Endothelial cell of umbilical vein (primary cell): ENCODE measurements around the gene PDE6B. TPM values are rescaled to one million over a fixed set of nuclear protein-coding genes. Genes with fewer than 3 reads are reported as not detected.

Source experiments
- BruUV-seq: library from RNA; stranded (reverse); fragments of 400-500 nt; replicated peaks from 2 replicates; lab custom pipeline; 2021; lab: Mats Ljungman, UMichigan
- CTCF ChIA-PET: fragments of 300-600, 350-600 bp; sonication (Branson Sonifier 250); formaldehyde crosslinking; loops from one replicate; lab custom pipeline; 2021; ENCODE audit warnings: antibody characterized with exemption, inconsistent platforms; lab: Charles Lee
- POLR2A ChIA-PET: fragments of 300-600, 350-600 bp; sonication (Branson Sonifier 250); formaldehyde crosslinking; loops from one replicate; lab custom pipeline; 2021; ENCODE audit warnings: antibody characterized with exemption, inconsistent platforms; lab: Charles Lee
- DNase-seq: peaks from one replicate; pipeline ENCODE4 v3.0.0-alpha.2; 2011; ENCODE audit warnings: low read depth, low spot score
- FAIRE-seq: peaks from 2 replicates; lab custom pipeline; 2011; peaks lifted over from hg19 to GRCh38; lab: Jason Lieb, UNC
- H2AFZ ChIP-seq: 2 replicates; pipeline ENCODE4 v1.6.0; 2012; ENCODE audit warnings: low read depth, low read length, control low read depth, inconsistent platforms
- H3K27ac ChIP-seq: 2 replicates; pipeline ENCODE4 v1.5.1; 2011; ENCODE audit warnings: low read depth, mild to moderate bottlenecking, control low read depth, low read length, moderate library complexity; ENCODE audit not compliant: insufficient read depth
- H3K27me3 ChIP-seq, 2 experiments: 2 replicates each; pipeline versions ENCODE4 v1.6.0 to v1.6.1; 2011; ENCODE audit warnings: low read length in 2 of 2, mixed read lengths in 1 of 2; ENCODE audit not compliant: control insufficient read depth in 2 of 2, insufficient read depth in 2 of 2
- H3K36me3 ChIP-seq, 2 experiments: 2 replicates in 1 of 2; 3 replicates in 1 of 2; pipeline ENCODE4 v1.5.1; 2011; ENCODE audit warnings: low read length in 2 of 2, mild to moderate bottlenecking in 1 of 2, moderate library complexity in 1 of 2; ENCODE audit not compliant: control insufficient read depth in 2 of 2, insufficient read depth in 2 of 2; ENCODE audit errors: extremely low read depth in 1 of 2
- H3K4me1 ChIP-seq: 3 replicates; pipeline ENCODE4 v1.5.1; 2011; ENCODE audit warnings: mild to moderate bottlenecking, low read length; ENCODE audit not compliant: control insufficient read depth, insufficient read depth; ENCODE audit errors: extremely low read depth
- H3K4me2 ChIP-seq: 2 replicates; pipeline ENCODE4 v1.6.1; 2011; ENCODE audit warnings: low read length, control low read depth, mixed read lengths; ENCODE audit not compliant: insufficient read depth
- H3K4me3 ChIP-seq, 3 experiments: fragments of 200-600 bp in 1 of 3; sonication (generic), shearing (Covaris generic) in 1 of 3; replicated peaks in 1 of 3; 2 replicates each; pipeline ENCODE4 v1.5.1; 2011 to 2016; ENCODE audit warnings: control low read depth in 3 of 3, low read length in 3 of 3, mild to moderate bottlenecking in 2 of 3, inconsistent platforms in 1 of 3, low read depth in 1 of 3, moderate library complexity in 1 of 3; ENCODE audit not compliant: insufficient read depth in 1 of 3
- H3K79me2 ChIP-seq: 2 replicates; pipeline ENCODE4 v1.6.0; 2012; ENCODE audit warnings: low read length, inconsistent platforms; ENCODE audit not compliant: control insufficient read depth, insufficient read depth
- H3K9ac ChIP-seq: replicated peaks from 2 replicates; pipeline ENCODE3; 2011; ENCODE audit warnings: low read length, control low read depth; ENCODE audit not compliant: insufficient read depth; ENCODE audit errors: extremely low read depth
- H3K9me1 ChIP-seq: replicated peaks from 3 replicates; pipeline ENCODE4 v1.6.0; 2011; ENCODE audit warnings: mild to moderate bottlenecking, low read length; ENCODE audit not compliant: control insufficient read depth, insufficient read depth; ENCODE audit errors: extremely low read depth
- H3K9me3 ChIP-seq: replicated peaks from 2 replicates; pipeline ENCODE4 v1.5.1; 2012; ENCODE audit warnings: low read length, inconsistent platforms; ENCODE audit not compliant: control insufficient read depth, insufficient read depth
- H4K20me1 ChIP-seq: replicated peaks from 2 replicates; pipeline ENCODE3; 2011; ENCODE audit warnings: mild to moderate bottlenecking, low read length; ENCODE audit not compliant: control insufficient read depth, insufficient read depth; ENCODE audit errors: extremely low read depth
- CTCF ChIP-seq, 2 donors: IDR thresholded peaks; 1 replicate in 1 of 2; 2 replicates in 1 of 2; pipeline ENCODE4 v1.5.1; 2011; ENCODE audit warnings: low read length in 2 of 2, mild to moderate bottlenecking in 2 of 2, moderate library complexity in 2 of 2, control low read depth in 1 of 2, inconsistent platforms in 1 of 2, low read depth in 1 of 2; ENCODE audit not compliant: insufficient read depth in 1 of 2; ENCODE audit errors: extremely low read depth in 1 of 2
- FOS ChIP-seq: IDR thresholded peaks from 2 replicates; pipeline ENCODE4 v1.6.1; 2011; ENCODE audit warnings: mild to moderate bottlenecking, low read length, moderate library complexity, borderline replicate concordance; ENCODE audit not compliant: insufficient read depth
- JUN ChIP-seq: IDR thresholded peaks from 2 replicates; pipeline ENCODE4 v1.6.1; 2011; ENCODE audit warnings: borderline replicate concordance, low read depth; ENCODE audit not compliant: insufficient read length, insufficient read depth
- MAX ChIP-seq: IDR thresholded peaks from 2 replicates; pipeline ENCODE4 v1.6.1; 2011; ENCODE audit not compliant: insufficient read depth, insufficient read length
- POLR2A ChIP-seq: IDR thresholded peaks from 2 replicates; pipeline ENCODE4 v1.6.1; 2012; ENCODE audit warnings: low read depth, mild to moderate bottlenecking, control low read depth, low read length
- POLR2AphosphoS5 ChIP-seq: IDR thresholded peaks from 2 replicates; pipeline ENCODE4 v1.6.1; 2012; ENCODE audit warnings: low read depth, mild to moderate bottlenecking, control low read depth, low read length, moderate library complexity; ENCODE audit not compliant: insufficient read depth
- dilution Hi-C: fragments of 300-500 bp; cut with MboI; formaldehyde crosslinking; loops from one replicate; pipeline ENCODE4 v1.15.0; 2019; ENCODE audit warnings: low sequenced_read_pairs; ENCODE audit not compliant: extremely low pct_ligation_motif_present
- intact Hi-C: fragments of 100-400 bp; cut with micrococcal nuclease; formaldehyde crosslinking; loops from one replicate; pipeline ENCODE4 v1.10.0; 2022
- polyA plus RNA-seq, 4 experiments: library from polyadenylated mRNA; depleted of rRNA in 3 of 4; stranded (reverse) in 3 of 4; unstranded in 1 of 4; fragments of >200 nt; gene quantifications; 2 replicates each; pipeline versions ENCODE4 v1.2.1 to v1.2.3, GENCODE V29; 2011 to 2012; ENCODE audit warnings: missing spikeins in 1 of 4
- total RNA-seq: library from RNA; stranded (reverse); gene quantifications from 2 replicates; pipeline ENCODE4 v1.2.3, GENCODE V29; 2021

Gene PDE6B
- total and polyA plus RNA-seq, 2 donors (not counting 3 experiments of a cell fraction or from before 2014, with no cell fraction given): 0.77 to 1.8 TPM

GRCh38 chr4:656436-657337 lies 31.3 kb downstream of the PDE6B start:
- intact Hi-C loops (no loop called here), dilution Hi-C loops (no loop called here)
- ChIA-PET POLR2A (no interaction called here), CTCF (no interaction called here)
- H3K9ac ChIP-seq: no peak overlapping the region
- H3K4me2 ChIP-seq: no peak overlapping the region
- H3K9me3 ChIP-seq: no peaks in the 10 kb centered on the region
- DNase-seq: no peak
- TF ChIP-seq FOS (no peak), MAX (no peak), JUN (no peak), CTCF (IDR thresholded peaks at IDR 0.05; ENCODE audit: extremely low read depth in 1 of 2, insufficient read depth in 1 of 2, low read depth in 1 of 2, low read length in 2 of 2) (no peak), POLR2AphosphoS5 (no peak), POLR2A (no peak)
- H3K27ac ChIP-seq: no peak overlapping the region
- no peak overlapping the region for H2AFZ ChIP-seq
- no peaks in the 10 kb centered on the region for H3K4me1 ChIP-seq
- H4K20me1 ChIP-seq: no peaks in the 10 kb centered on the region
- H3K27me3 ChIP-seq: no peaks in the 10 kb centered on the region
- no peaks in the 10 kb centered on the region for H3K9me1 ChIP-seq
- no peaks in the 10 kb centered on the region for H3K36me3 ChIP-seq
- H3K79me2 ChIP-seq: no peaks in the 10 kb centered on the region
- no peak for FAIRE-seq
- BruUV-seq: no TSS peak
- no peak overlapping the region for H3K4me3 ChIP-seq
